ENCODE data around the gene TMTC1. TPM values are rescaled to one million over a fixed set of nuclear protein-coding genes. Genes with fewer than 3 reads are reported as not detected.

The TMTC1 gene
- total and polyA plus RNA-seq, 2 of the 8 experiments (the other 6 are each of a cell fraction or from before 2014, with no cell fraction given), result 15.4 to 20.8 TPM

DNA sequence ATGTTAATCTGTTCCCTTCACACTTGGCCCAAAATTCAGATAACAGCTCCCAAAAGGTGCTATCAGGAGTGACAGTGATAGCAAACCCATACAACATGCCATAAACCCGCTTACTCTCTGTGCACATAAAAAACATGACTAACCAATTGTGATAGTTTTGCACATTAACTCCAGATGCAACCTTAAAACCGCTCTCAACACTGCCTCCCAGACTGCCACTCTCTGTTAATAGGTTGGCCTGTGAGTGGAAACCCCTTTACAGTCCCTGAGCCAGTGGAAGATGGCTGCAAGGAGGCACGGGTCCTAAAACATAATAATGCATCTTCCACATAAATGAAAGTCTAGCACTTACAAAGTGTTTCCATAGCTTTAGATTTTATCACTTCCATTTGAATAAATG is 12.0 kb upstream of the TMTC1 start:
- no peaks in the 10 kb centered on the region for H3K27me3 ChIP-seq (replicated peaks in 1 of 4; ENCODE audit: control insufficient read depth in 3 of 4, extremely low read depth in 1 of 4, insufficient read depth in 3 of 4, low read length in 3 of 4)
- H3K14ac ChIP-seq (ENCODE audit: insufficient read length), result peak overlapping the region; percentile 12
- no peak overlapping the region for H4K5ac ChIP-seq (ENCODE audit: insufficient read length, low read depth, low read length)
- peak overlapping the region in 1 of 2 experiments; percentile 25; a peak in 1 of 4 replicates for H3K4me2 ChIP-seq (ENCODE audit: insufficient read depth in 1 of 2, low read depth in 2 of 2, low read length in 2 of 2)
- peaks cover 2% of the 10 kb centered on the region; the same call in 1 of the 2 replicates for H3K23me2 ChIP-seq (ENCODE audit: low read depth, low read length)
- DNase-seq (ENCODE audit: low read depth in 1 of 2, low spot score in 2 of 2) (no peak), FAIRE-seq (no peak)
- no peak overlapping the region for H4K8ac ChIP-seq (ENCODE audit: extremely low read depth, insufficient read depth, low read length)
- TF ChIP-seq CTBP2 (IDR thresholded peaks at IDR 0.05; ENCODE audit: borderline replicate concordance, insufficient read depth, insufficient read length, low read length) (no peak), KDM1A (IDR thresholded peaks at IDR 0.05; ENCODE audit: borderline replicate concordance, low read length) (no peak), ZNF274 (IDR thresholded peaks at IDR 0.05; ENCODE audit: borderline replicate concordance, extremely low read depth, low read length) (no peak), NANOG (IDR thresholded peaks at IDR 0.05; ENCODE audit: insufficient read depth, low read depth, low read length, poor library complexity, severe bottlenecking) (no peak)
- H3K79me1 ChIP-seq (ENCODE audit: low read depth, low read length), result no peaks in the 10 kb centered on the region
- no peak overlapping the region for H2AFZ ChIP-seq (ENCODE audit: low read length)
- H3K4ac ChIP-seq (replicated peaks; ENCODE audit: insufficient read length, low read depth, low read length), result no peak overlapping the region
- no peak overlapping the region for H3K18ac ChIP-seq (ENCODE audit: extremely low read depth, low read length)
- no peak overlapping the region for H3K27ac ChIP-seq (ENCODE audit: low read depth, low read length)
- no peak overlapping the region for H2BK12ac ChIP-seq (ENCODE audit: low read depth, low read length)
- H3K9ac ChIP-seq (replicated peaks in 1 of 4; ENCODE audit: extremely low read depth in 1 of 4, low read depth in 3 of 4, low read length in 3 of 4), result no peak overlapping the region
- no peaks in the 10 kb centered on the region; a peak in 1 of 4 replicates for H3K79me2 ChIP-seq (ENCODE audit: control insufficient read depth in 1 of 2, insufficient read depth in 2 of 2, low read length in 2 of 2)
- WGBS, 2 experiments (ENCODE audit: extremely low coverage in 1 of 2, insufficient coverage in 1 of 2, insufficient read length in 1 of 2, insufficient replicate concordance in 2 of 2, low coverage in 1 of 2, low lambda C conversion rate in 2 of 2, missing lambda C conversion rate in 1 of 2), result 82% methylated on average over 3 of the region's 3 CpGs; no CpG with 5 or more reads in 1 of the 2 experiments
- no peak overlapping the region for H3K23ac ChIP-seq (ENCODE audit: insufficient read length)
- POLR2A ChIA-PET (ENCODE audit: partially characterized antibody), result no interaction called here
- H3K4me1 ChIP-seq (replicated peaks in 1 of 4; ENCODE audit: control insufficient read depth in 3 of 4, insufficient read depth in 4 of 4, low read length in 3 of 4), result peaks cover 0 to 12% (median 4%) of the 10 kb centered on the region in 4 experiments; a peak in 3 of 7 replicates
- peaks cover 0 to 7% (median 0%) of the 10 kb centered on the region in 4 experiments; a peak in 3 of 8 replicates for H3K36me3 ChIP-seq (ENCODE audit: control insufficient read depth in 2 of 4, insufficient read depth in 4 of 4, low read length in 3 of 4)
- no peak overlapping the region for H2BK20ac ChIP-seq (ENCODE audit: low read length)
- H2BK5ac ChIP-seq (ENCODE audit: low read depth, low read length), result no peak overlapping the region
- no peak overlapping the region for H3K4me3 ChIP-seq (ENCODE audit: extremely low read depth in 1 of 4, insufficient read depth in 2 of 4, low read depth in 3 of 4, low read length in 4 of 4)
- peaks cover 29 to 33% of the 10 kb centered on the region in 2 experiments for H3K9me3 ChIP-seq (ENCODE audit: insufficient read depth in 2 of 2, low read depth in 1 of 2, low read length in 1 of 2)
- H3K56ac ChIP-seq (replicated peaks; ENCODE audit: insufficient read length, low read depth, low read length), result no peak overlapping the region
- no peak overlapping the region for H2BK120ac ChIP-seq (replicated peaks; ENCODE audit: low read depth, low read length)
- no peak overlapping the region for H4K91ac ChIP-seq (replicated peaks; ENCODE audit: insufficient read length, low read length)
- H2AK5ac ChIP-seq (ENCODE audit: low read depth, low read length), result no peak overlapping the region
- CTCF ChIA-PET (ENCODE audit: partially characterized antibody), result no interaction called here
- no peaks in the 10 kb centered on the region for H4K20me1 ChIP-seq (replicated peaks in 1 of 2; ENCODE audit: control insufficient read depth in 1 of 2, insufficient read depth in 2 of 2, low read length in 2 of 2)
- H2BK15ac ChIP-seq (ENCODE audit: low read length), result no peak overlapping the region
